ENCODE measurements around the gene OMP.

The OMP gene

DNA sequence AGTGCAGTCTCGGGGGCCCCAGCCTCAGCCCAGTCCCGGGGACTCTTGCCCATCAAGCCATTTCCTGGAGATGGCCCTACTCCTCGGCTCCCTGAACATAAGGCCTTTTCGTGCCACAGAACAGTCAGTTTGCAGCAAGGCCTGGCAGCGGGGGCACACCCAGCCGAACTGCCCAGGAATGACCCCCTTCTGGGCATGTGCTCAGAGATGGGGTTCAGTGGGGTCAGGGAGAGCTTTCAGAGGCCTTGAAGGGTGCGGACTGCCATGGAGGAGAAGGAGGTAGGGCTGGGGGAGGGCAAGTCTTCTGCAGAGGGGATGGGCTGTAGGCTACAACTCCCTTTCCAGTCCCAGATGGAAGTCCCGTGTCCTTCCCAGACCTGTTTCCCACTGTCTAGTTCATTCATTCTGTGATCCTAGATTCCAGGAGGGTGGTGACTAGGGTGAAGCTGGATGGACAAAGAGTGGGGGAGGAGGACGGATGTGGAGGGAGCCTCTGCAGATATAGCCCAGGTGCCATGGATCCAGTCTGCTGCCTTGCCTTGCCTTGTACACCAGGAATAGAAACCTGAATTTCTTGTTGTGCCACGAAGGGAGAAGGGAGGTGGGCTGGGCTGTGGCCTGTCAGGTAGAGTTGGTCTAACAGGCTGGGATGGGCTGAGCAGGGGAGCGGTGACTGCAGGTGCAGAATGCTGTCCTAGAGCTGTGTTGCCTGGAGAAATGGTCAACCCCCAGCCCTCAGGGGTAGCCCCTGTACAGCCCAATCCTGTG is 14.2 kb upstream of the OMP start:
- Histone ChIP-seq H3K27ac (peak overlapping the region in 1 of 2 donors; percentile 27), H3K4me3 (no peak overlapping the region)
- TF ChIP-seq, protein P1, sequence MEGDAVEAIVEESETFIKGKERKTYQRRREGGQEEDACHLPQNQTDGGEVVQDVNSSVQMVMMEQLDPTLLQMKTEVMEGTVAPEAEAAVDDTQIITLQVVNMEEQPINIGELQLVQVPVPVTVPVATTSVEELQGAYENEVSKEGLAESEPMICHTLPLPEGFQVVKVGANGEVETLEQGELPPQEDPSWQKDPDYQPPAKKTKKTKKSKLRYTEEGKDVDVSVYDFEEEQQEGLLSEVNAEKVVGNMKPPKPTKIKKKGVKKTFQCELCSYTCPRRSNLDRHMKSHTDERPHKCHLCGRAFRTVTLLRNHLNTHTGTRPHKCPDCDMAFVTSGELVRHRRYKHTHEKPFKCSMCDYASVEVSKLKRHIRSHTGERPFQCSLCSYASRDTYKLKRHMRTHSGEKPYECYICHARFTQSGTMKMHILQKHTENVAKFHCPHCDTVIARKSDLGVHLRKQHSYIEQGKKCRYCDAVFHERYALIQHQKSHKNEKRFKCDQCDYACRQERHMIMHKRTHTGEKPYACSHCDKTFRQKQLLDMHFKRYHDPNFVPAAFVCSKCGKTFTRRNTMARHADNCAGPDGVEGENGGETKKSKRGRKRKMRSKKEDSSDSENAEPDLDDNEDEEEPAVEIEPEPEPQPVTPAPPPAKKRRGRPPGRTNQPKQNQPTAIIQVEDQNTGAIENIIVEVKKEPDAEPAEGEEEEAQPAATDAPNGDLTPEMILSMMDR (IDR thresholded peaks at IDR 0.05) = no peak
- DNase-seq (ENCODE audit: low spot score) = no peak

DNA sequence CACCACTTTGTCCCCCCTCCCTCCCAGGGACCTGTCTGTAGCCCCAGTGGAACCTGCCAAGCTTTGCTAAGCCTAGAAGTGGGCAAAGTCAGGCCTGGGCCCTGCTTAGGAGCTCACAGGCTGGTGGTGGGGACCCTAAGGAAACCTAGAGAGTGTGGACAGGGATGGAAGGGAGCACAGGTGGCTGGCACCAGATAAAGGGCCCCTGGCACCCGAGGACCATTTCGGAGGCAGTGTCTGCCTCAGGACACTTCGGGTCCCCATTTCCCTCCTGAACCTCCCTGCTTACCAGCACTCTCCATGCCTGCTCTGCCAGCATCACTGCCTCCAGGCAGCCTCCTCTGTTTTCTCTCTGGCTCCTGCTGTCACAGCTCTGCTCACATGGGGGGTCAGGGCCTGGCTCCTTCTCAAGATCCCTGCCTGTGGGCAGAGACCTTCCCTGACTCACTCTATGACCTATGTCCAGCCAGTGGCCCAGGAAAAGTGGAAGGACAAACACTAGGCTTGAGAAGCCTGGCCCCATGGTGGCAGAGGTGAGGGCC is 13.6 kb upstream of the OMP start:
- H3K4me3 ChIP-seq = no peak overlapping the region
- TF ChIP-seq, protein P1 (IDR thresholded peaks at IDR 0.05) = no peak
- peak overlapping the region in 1 of 2 donors; percentile 27 for H3K27ac ChIP-seq
- DNase-seq (ENCODE audit: low spot score) = no peak

DNA sequence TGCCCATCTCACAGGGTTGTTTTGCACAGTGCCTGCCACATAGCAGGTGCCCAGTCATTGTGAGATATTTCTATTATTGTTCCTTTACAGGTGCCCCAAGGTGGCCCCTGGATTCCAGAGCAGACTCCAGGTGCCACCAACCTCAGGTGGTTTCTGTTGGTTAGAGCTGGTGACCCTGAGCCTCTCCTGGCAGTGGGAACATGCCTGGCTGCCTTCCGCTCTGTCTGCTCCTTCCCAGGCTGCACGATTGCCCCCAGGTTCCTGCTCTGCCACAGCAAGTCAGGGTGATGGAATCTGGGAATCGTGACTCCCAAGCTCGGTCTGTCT is 12.6 kb upstream of the OMP start:
- DNase-seq (ENCODE audit: low spot score) = no peak
- H3K4me3 ChIP-seq = no peak overlapping the region
- H3K27ac ChIP-seq = no peak overlapping the region
- TF ChIP-seq, protein P1 (IDR thresholded peaks at IDR 0.05) = no peak

GRCh38 chr11:77090373-77091111 is 12.1 kb upstream of the OMP start:
- TF ChIP-seq, protein P1 (IDR thresholded peaks at IDR 0.05) = no peak
- no peak overlapping the region for H3K27ac ChIP-seq
- no peak overlapping the region for H3K4me3 ChIP-seq
- no peak for DNase-seq (ENCODE audit: low spot score)

- TF ChIP-seq, protein P1 (IDR thresholded peaks at IDR 0.05) = peak; percentile 73
- DNase-seq (ENCODE audit: low spot score) = no peak
- H3K4me3 ChIP-seq = no peak overlapping the region
- H3K27ac ChIP-seq = no peak overlapping the region
Measured at GRCh38 chr11:77091146-77091940, 11.3 kb upstream of the OMP start.

DNA sequence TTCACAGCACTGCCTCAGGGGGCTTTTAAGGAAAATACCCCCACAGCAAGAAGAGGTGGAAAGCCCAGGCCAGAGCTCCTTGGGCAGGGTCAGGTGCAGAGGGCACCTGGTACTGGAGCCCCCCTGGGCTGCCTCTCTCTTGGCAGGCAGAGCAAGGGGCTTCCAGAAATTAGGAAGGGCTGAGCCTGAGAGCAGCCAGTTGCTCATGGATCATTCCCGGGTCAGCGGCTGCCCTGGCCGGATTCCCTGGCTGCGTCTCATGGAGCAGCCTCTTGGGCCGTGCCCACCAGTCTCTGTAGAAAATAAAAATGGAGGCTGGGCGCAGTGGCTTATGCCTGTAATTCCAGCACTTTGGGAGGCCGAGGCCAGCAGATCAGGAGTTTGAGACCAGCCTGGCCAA is 10.3 kb upstream of the OMP start:
- Histone ChIP-seq H3K27ac (no peak overlapping the region), H3K4me3 (no peak overlapping the region)
- TF ChIP-seq, protein P1 (IDR thresholded peaks at IDR 0.05) = no peak
- no peak for DNase-seq (ENCODE audit: low spot score)
